H1 (cell line): ENCODE measurements around the gene VCX. TPM values are rescaled to one million over a fixed set of nuclear protein-coding genes. Genes with fewer than 3 reads are reported as not detected.

ENCODE experiments used
- CTCF ChIA-PET: fragments of 300-600 bp; sonication (Branson Sonifier 250); formaldehyde crosslinking; loops from one replicate; lab custom pipeline; 2021; ENCODE audit not compliant: partially characterized antibody; lab: Charles Lee
- POLR2A ChIA-PET: fragments of 300-600 bp; sonication (Branson Sonifier 250); formaldehyde crosslinking; loops from one replicate; lab custom pipeline; 2021; ENCODE audit warnings: inconsistent platforms; ENCODE audit not compliant: partially characterized antibody; lab: Charles Lee
- DNase-seq, 2 experiments: peaks; one replicate each; pipeline versions ENCODE4 v3.0.0 to v3.0.0-alpha.2; 2010 to 2022; ENCODE audit warnings: low spot score in 2 of 2, low read depth in 1 of 2, mixed read lengths in 1 of 2
- FAIRE-seq: peaks from 2 replicates; lab custom pipeline; 2011; peaks lifted over from hg19 to GRCh38; lab: Jason Lieb, UNC
- H2AFZ ChIP-seq: 2 replicates; pipeline ENCODE4 v1.8.1; 2012; ENCODE audit warnings: low read length, inconsistent platforms
- H2AK5ac ChIP-seq: 2 replicates; pipeline ENCODE4 v1.6.1; 2013; ENCODE audit warnings: low read depth, low read length
- H2BK120ac ChIP-seq: replicated peaks from 2 replicates; pipeline ENCODE3; 2013; ENCODE audit warnings: low read depth, low read length, inconsistent platforms
- H2BK12ac ChIP-seq: 2 replicates; pipeline ENCODE4 v1.6.1; 2013; ENCODE audit warnings: low read depth, low read length
- H2BK15ac ChIP-seq: 2 replicates; pipeline ENCODE4 v1.6.1; 2013; ENCODE audit warnings: low read length
- H2BK20ac ChIP-seq: 2 replicates; pipeline ENCODE4 v1.6.1; 2013; ENCODE audit warnings: low read length
- H2BK5ac ChIP-seq: 2 replicates; pipeline ENCODE4 v1.6.1; 2013; ENCODE audit warnings: low read depth, low read length
- H3K14ac ChIP-seq: 2 replicates; pipeline ENCODE4 v1.6.1; 2013; ENCODE audit warnings: inconsistent platforms; ENCODE audit not compliant: insufficient read length
- H3K18ac ChIP-seq: 2 replicates; pipeline ENCODE4 v1.6.1; 2013; ENCODE audit warnings: low read length; ENCODE audit errors: extremely low read depth
- H3K23ac ChIP-seq: 2 replicates; pipeline ENCODE4 v1.6.1; 2013; ENCODE audit warnings: inconsistent platforms; ENCODE audit not compliant: insufficient read length
- H3K23me2 ChIP-seq: 2 replicates; pipeline ENCODE4 v1.6.1; 2013; ENCODE audit warnings: low read depth, low read length
- H3K27ac ChIP-seq: 2 replicates; pipeline ENCODE4 v1.6.1; 2011; ENCODE audit warnings: low read depth, low read length, inconsistent platforms
- H3K27me3 ChIP-seq, 4 experiments: replicated peaks in 1 of 4; 1 replicate in 1 of 4; 2 replicates in 3 of 4; pipeline versions ENCODE4 v1.6.1 to v1.8.1; 2011 to 2013; ENCODE audit warnings: low read length in 3 of 4, mild to moderate bottlenecking in 3 of 4, inconsistent platforms in 2 of 4, mixed read lengths in 2 of 4, moderate library complexity in 1 of 4; ENCODE audit not compliant: control insufficient read depth in 3 of 4, insufficient read depth in 3 of 4; ENCODE audit errors: extremely low read depth in 1 of 4
- H3K36me3 ChIP-seq, 4 experiments: 2 replicates each; pipeline versions ENCODE4 v1.6.1 to v1.8.1; 2011 to 2013; ENCODE audit warnings: mild to moderate bottlenecking in 4 of 4, low read length in 3 of 4, moderate library complexity in 2 of 4, control low read depth in 1 of 4, inconsistent platforms in 1 of 4; ENCODE audit not compliant: insufficient read depth in 4 of 4, control insufficient read depth in 2 of 4
- H3K4ac ChIP-seq: replicated peaks from 2 replicates; pipeline ENCODE3; 2013; ENCODE audit warnings: low read length, low read depth, mixed read lengths, inconsistent platforms; ENCODE audit not compliant: insufficient read length
- H3K4me1 ChIP-seq, 4 experiments: replicated peaks in 1 of 4; 1 replicate in 1 of 4; 2 replicates in 3 of 4; pipeline versions ENCODE4 v1.6.1 to v1.8.1; 2011 to 2013; ENCODE audit warnings: low read length in 3 of 4, inconsistent platforms in 2 of 4, mixed read lengths in 1 of 4; ENCODE audit not compliant: insufficient read depth in 4 of 4, control insufficient read depth in 3 of 4
- H3K4me2 ChIP-seq, 2 experiments: 2 replicates each; pipeline versions ENCODE4 v1.6.1 to v1.8.1; 2011 to 2013; ENCODE audit warnings: low read depth in 2 of 2, low read length in 2 of 2, control low read depth in 1 of 2, inconsistent platforms in 1 of 2, mild to moderate bottlenecking in 1 of 2; ENCODE audit not compliant: insufficient read depth in 1 of 2
- H3K4me3 ChIP-seq, 4 experiments: fragments of 200-600, 300-600 bp in 1 of 4; sonication (generic), shearing (Covaris generic), sonication (Bioruptor Twin) in 1 of 4; 2 replicates each; pipeline versions ENCODE4 v1.5.1 to v1.8.1; 2011 to 2016; ENCODE audit warnings: low read length in 4 of 4, low read depth in 3 of 4, control low read depth in 2 of 4, inconsistent platforms in 2 of 4, mild to moderate bottlenecking in 2 of 4, mixed read lengths in 1 of 4, moderate library complexity in 1 of 4; ENCODE audit not compliant: insufficient read depth in 2 of 4; ENCODE audit errors: extremely low read depth in 1 of 4
- H3K56ac ChIP-seq: replicated peaks from 2 replicates; pipeline ENCODE3; 2013; ENCODE audit warnings: low read depth, mild to moderate bottlenecking, mixed read lengths, low read length, inconsistent platforms; ENCODE audit not compliant: insufficient read length
- H3K79me1 ChIP-seq: 2 replicates; pipeline ENCODE4 v1.6.1; 2013; ENCODE audit warnings: low read depth, low read length, control low read depth
- H3K79me2 ChIP-seq, 2 experiments: 2 replicates each; pipeline versions ENCODE4 v1.6.1 to v1.8.1; 2012 to 2013; ENCODE audit warnings: low read length in 2 of 2, mild to moderate bottlenecking in 2 of 2, inconsistent platforms in 1 of 2; ENCODE audit not compliant: insufficient read depth in 2 of 2, control insufficient read depth in 1 of 2
- H3K9ac ChIP-seq, 4 experiments: replicated peaks in 1 of 4; 1 replicate in 1 of 4; 2 replicates in 3 of 4; pipeline versions ENCODE4 v1.6.1 to v1.8.1; 2011 to 2013; ENCODE audit warnings: low read depth in 3 of 4, low read length in 3 of 4, control low read depth in 2 of 4, mild to moderate bottlenecking in 2 of 4, moderate library complexity in 2 of 4, inconsistent platforms in 1 of 4; ENCODE audit errors: extremely low read depth in 1 of 4
- H3K9me3 ChIP-seq, 2 experiments: 2 replicates each; pipeline versions ENCODE4 v1.6.1 to v1.8.1; 2012 to 2013; ENCODE audit warnings: mild to moderate bottlenecking in 2 of 2, moderate library complexity in 2 of 2, control low read depth in 1 of 2, inconsistent platforms in 1 of 2, low read depth in 1 of 2, low read length in 1 of 2, mixed read lengths in 1 of 2; ENCODE audit not compliant: insufficient read depth in 2 of 2
- H4K20me1 ChIP-seq, 2 experiments: replicated peaks in 1 of 2; 2 replicates each; pipeline versions ENCODE3 to v1.8.1; 2011 to 2013; ENCODE audit warnings: inconsistent platforms in 2 of 2, low read length in 2 of 2, mild to moderate bottlenecking in 1 of 2; ENCODE audit not compliant: insufficient read depth in 2 of 2, control insufficient read depth in 1 of 2
- H4K5ac ChIP-seq: 2 replicates; pipeline ENCODE4 v1.6.1; 2013; ENCODE audit warnings: low read length, low read depth, mixed read lengths, inconsistent platforms; ENCODE audit not compliant: insufficient read length
- H4K8ac ChIP-seq: 2 replicates; pipeline ENCODE4 v1.8.0; 2013; ENCODE audit warnings: mild to moderate bottlenecking, moderate library complexity, low read length, inconsistent platforms; ENCODE audit not compliant: insufficient read depth; ENCODE audit errors: extremely low read depth
- H4K91ac ChIP-seq: replicated peaks from 2 replicates; pipeline ENCODE3; 2013; ENCODE audit warnings: low read length, mixed read lengths, inconsistent platforms; ENCODE audit not compliant: insufficient read length
- CEBPB ChIP-seq: IDR thresholded peaks from 2 replicates; pipeline ENCODE4 v1.6.1; 2012; ENCODE audit warnings: low read depth, low read length
- POLR2A ChIP-seq, 2 experiments: IDR thresholded peaks; 1 replicate in 1 of 2; 2 replicates in 1 of 2; pipeline ENCODE4 v1.6.1; 2011; ENCODE audit warnings: low read depth in 2 of 2, low read length in 2 of 2, mild to moderate bottlenecking in 2 of 2; ENCODE audit errors: control extremely low read depth in 1 of 2
- WGBS, 2 experiments: shearing (Covaris generic) in 1 of 2; methylation state at CpG; one replicate each; pipeline versions ENCODE4 v1.1.6 to v1.1.7; 2013 to 2015; ENCODE audit warnings: low lambda C conversion rate in 2 of 2, mixed read lengths in 2 of 2, inconsistent platforms in 1 of 2, low coverage in 1 of 2, missing lambda C conversion rate in 1 of 2; ENCODE audit not compliant: insufficient replicate concordance in 2 of 2, insufficient coverage in 1 of 2, insufficient read length in 1 of 2; ENCODE audit errors: extremely low coverage in 1 of 2, missing lambda C conversion rate in 1 of 2; 5-methylcytosine and 5-hydroxymethylcytosine counted together
- polyA plus RNA-seq, 7 experiments: library from polyadenylated mRNA; depleted of rRNA in 3 of 7; stranded (reverse) in 5 of 7; unstranded in 2 of 7; fragments of >200 nt in 5 of 7; fragments of 200-250 nt in 2 of 7; gene quantifications; 1 replicate in 5 of 7; 2 replicates in 1 of 7; 4 replicates in 1 of 7; pipeline versions ENCODE4 v1.2.1 to v1.2.3, GENCODE V29; 2011 to 2013; ENCODE audit warnings: missing spikeins in 2 of 7, mixed read lengths in 2 of 7
- total RNA-seq: library from RNA; stranded (reverse); fragmentation: NEBNext Ultra II Directional; extraction: Animal tissue kit (Norgen Biotek cat#: 25700); gene quantifications from 2 replicates; pipeline ENCODE4 v1.2.1, GENCODE V29; 2021

The VCX gene
- total and polyA plus RNA-seq, 2 of the 8 experiments (the other 6 are each of a cell fraction or from before 2014, with no cell fraction given), result not detected

GRCh38 chrX:7798327-7798726 is 44.6 kb upstream of the VCX start:
- Histone ChIP-seq H2BK120ac (no peak overlapping the region), H2BK15ac (no peak overlapping the region), H3K27ac (no peak overlapping the region), H4K20me1 (no peaks in the 10 kb centered on the region), H3K27me3 (no peaks in the 10 kb centered on the region), H2AFZ (no peak overlapping the region), H3K9me3 (no peaks in the 10 kb centered on the region), H2BK12ac (no peak overlapping the region), H4K91ac (no peak overlapping the region), H2BK5ac (no peak overlapping the region), H3K56ac (no peak overlapping the region), H3K14ac (no peak overlapping the region), H3K79me2 (no peaks in the 10 kb centered on the region), H3K36me3 (no peaks in the 10 kb centered on the region), H3K23ac (no peak overlapping the region), H4K5ac (no peak overlapping the region), H4K8ac (no peak overlapping the region), H3K9ac (no peak overlapping the region), H3K4ac (no peak overlapping the region), H3K4me3 (no peak overlapping the region), H3K23me2 (no peaks in the 10 kb centered on the region), H3K18ac (no peak overlapping the region), H3K4me1 (no peaks in the 10 kb centered on the region), H3K79me1 (no peaks in the 10 kb centered on the region), H2AK5ac (no peak overlapping the region), H3K4me2 (no peak overlapping the region), H2BK20ac (no peak overlapping the region)
- FAIRE-seq (peak; percentile 7), DNase-seq (no peak)
- CTCF ChIA-PET, result no interaction called here
- POLR2A ChIA-PET, result no interaction called here
- WGBS, 2 experiments, result 100% methylated on average over 2 of the region's 2 CpGs; no CpG with 5 or more reads in 1 of the 2 experiments
- 0 out of 2 replicates have a peak, but pooled peaks have one; percentile 29 for TF ChIP-seq CEBPB
- no peak for TF ChIP-seq POLR2A (IDR thresholded peaks at IDR 0.05; ENCODE audit: control extremely low read depth in 1 of 2, low read depth in 2 of 2, low read length in 2 of 2)
